Fibroblast of skin of right quadriceps (primary cell): ENCODE results near the gene SULT1A2.
"Not testable (repeated sequence)": the region's sequence is repeated elsewhere in the genome, so short reads cannot be mapped to it uniquely, and the experiment has no call there.

ENCODE experiments used
- DNase-seq: peaks from one replicate; pipeline ENCODE4 v3.0.0-alpha.2; 2013

SULT1A2 gene

DNA sequence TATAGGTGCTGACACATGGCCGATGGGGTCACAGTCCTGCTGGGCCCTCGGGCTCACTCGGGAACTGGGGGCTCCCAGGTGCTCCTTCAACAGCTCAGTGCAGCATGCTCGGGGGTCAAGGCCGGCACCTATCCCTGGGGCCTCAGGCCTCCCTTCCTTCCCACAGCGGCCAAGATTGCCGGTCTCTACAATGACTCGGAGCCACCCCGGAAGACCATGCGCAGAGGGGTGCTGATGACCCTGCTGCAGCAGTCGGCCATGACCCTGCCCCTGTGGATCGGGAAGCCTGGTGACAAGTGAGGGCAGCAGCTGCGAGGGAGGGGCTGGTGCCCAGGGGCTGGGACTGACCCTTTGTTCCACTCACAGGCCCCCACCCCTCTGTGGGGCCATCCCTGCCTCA is 6.9 kb downstream of the SULT1A2 start:
- no peak for DNase-seq

DNA sequence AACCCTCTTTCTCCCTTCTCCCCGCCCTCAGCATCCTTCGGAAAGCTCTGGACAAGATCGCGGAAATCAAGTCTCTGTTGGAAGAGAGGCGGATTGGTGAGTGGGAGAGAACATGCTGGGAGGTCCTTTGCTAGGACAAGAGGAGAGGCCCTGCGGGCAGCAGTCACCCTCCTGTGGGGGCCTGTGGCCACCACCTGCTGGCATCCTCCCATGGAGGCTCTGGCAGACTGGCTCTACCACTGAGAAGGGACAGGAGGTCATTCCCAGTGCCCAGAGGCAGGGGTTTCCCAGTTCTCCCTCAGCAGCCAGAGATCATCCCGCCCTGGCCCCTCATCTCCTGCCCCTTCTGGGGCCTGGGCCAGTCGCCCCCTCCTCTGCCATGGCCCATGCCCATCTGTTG is 7.8 kb downstream of the SULT1A2 start:
- DNase-seq = no peak

DNA sequence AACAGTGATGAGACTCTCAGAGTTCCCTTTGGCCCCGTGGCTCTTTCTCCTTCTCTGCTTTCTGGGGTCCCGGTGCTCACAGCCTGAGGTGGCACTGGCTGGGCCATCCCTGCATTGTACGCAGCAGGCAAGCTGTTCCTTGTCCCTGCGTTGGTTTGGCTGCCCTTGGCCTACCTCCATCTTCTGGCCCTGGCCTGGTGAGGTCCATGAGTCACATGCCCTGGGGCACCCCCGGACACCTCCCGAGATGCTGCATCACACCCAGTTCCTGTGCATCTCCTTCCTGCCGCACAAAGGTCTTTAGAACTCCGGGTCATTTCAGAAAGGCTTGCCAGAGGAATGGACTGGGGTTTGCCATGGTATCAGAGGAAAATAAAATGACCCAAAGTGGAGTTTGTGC is 9.5 kb downstream of the SULT1A2 start:
- no peak for DNase-seq

DNA sequence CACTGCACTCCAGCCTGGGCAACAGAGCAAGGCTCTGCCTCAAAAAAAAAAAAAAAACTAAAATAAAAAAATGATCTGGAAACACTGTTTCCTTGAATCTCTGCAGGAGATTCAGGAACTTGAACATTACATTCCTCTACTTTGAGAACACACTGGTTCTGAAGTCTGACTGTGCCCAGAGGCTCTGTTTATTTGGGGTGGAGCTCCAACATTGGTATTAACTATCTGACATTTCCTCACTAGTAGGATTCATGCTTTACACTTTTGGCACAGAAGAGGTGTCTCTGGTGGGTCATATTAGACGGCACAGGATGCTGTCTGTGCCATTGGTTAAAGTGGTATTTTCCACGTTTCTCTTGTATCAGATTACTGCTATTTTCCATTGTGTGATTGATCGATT is 10.4 kb downstream of the SULT1A2 start:
- no peak for DNase-seq

DNA sequence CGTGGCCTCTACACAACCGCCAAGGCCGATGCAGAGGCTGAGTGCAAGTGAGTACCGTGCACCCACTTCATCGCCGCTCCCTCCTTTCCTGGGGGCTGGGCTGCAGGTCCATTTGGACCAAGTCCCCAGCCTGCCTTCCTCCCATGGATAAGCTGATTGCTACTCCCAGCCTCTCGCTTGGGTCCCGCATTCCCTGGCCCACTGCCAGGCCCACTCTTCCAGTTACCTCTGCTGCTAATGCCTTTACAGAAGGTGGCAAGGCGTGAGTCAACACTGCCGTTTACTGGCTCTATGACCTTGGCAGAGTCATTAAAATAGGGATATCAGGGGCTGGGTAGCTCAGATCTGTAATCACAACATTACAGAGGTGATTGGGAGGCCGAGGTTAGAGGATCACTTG is 11.2 kb downstream of the SULT1A2 start:
- DNase-seq = no peak

DNA sequence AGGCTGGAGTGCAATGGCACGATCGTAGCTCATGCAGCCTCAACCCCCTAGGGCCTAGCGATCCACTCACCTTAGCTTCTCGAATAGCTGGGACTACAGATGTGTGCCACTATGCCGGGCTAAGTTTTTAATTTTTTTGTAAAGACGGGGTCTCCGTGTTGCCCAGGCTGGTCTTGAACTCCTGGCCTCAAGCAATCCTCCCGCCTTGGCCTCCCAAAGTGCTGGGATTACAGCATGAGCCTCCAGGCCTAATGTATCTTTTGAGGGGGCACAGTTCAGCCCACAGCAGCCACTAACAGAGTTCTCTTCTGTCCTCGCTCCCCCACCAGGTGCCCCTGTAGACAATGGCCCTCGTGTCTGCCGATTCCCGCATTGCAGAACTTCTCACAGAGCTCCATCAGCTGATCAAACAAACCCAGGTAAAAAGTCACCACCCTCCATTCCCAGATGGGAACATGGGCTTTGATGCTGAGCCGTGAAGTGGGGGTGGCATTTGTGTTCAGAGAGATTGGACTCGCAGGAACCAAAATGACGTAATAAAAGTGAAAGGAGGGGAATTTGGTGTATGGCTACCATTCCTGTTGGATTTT is 16.0 kb downstream of the SULT1A2 start:
- no peak for DNase-seq

DNA sequence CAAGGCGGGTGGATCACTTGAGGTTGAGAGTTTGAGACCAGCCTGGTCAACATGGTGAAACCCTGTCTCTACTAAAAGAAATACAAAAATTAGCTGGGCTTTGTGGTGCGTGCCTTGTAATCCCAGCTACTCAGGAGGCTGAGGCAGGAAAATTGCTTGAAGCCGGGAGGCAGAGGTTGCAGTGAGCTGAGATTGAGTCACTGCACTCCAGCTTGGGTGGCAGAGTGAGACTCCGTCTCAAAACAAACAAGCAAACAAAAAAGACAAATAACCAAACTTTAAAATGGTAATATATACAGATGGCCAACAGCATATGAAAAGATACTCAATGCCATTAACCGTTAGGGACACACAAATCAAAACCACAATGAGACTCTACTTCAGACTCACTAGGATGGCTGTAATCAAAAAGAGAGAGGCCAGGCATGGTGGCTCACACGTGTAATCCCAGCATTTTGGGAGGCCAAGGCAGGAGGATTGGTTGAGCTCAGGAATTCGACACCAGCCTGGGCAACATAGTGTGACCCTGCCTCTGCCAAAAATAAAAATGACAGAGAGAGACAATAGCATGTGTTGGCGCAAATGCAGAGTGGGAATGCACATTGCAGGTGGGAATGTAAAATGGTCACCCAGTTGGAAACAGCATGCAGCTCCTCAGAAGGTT is 21.3 kb downstream of the SULT1A2 start:
- DNase-seq = no peak

DNA sequence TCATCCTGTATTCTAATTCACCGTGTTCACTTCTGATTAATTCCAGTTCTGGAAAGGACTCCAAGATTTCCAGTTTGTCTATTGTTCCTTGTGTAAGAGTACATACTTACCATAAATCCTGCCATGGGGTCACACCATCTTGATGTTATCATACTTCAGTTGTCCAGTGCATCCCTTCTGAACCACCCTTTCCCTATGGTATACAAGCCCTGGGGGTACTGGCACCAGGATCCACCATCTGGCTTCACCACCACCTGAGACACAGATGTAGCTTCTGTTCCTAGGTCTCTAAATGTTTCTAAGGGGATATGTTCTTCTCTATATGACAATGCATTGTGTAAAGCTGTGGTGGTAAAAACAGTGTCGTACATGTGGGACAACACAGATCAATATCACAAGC is 21.9 kb downstream of the SULT1A2 start:
- no peak for DNase-seq

DNA sequence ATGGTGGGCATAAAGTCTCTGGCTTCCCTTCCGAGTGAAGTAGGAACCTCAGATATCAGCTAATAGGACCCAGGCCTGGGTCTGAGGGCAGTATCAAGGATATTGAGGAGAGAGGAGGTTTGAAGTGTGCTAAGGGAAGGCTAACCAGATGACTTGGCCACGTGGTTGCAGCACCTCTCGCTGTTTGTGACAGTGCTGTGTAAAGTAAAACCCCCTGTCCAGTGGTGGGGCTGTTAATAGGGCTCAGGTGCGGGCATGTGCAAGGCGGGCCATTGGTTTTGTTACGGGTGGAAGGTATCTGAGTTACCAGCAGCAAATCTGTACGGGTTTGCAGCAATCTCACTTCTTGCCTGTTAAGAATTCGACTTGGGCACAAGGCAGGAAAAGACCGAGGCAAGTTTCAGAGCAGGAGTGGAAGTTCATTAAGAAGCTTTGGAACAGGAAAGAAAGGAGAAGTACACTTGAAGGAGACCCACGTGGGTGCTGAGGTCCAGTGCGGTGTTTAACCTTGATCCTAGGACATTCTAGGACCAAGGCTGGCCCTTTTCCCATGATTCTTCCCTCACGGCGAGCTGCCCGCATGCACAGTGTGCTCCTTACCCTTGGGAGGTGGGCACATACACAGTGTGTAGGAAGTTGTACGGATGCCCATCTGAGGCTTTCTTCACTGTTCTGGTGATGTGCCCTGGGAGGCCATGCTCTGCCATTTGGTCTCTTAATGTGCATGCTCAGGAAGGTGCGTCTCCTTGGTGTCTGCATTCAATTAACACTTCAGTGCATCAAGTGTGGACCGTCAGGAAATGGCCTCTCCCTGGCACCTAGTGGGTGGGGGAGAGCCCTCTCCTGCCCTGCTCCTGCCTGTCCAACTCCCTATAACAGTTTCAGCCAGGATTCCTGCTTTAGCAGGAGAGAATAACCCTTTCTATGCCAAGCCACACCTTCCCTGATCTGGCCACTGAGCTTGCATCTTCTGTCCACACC is 22.8 kb downstream of the SULT1A2 start:
- DNase-seq = no peak

DNA sequence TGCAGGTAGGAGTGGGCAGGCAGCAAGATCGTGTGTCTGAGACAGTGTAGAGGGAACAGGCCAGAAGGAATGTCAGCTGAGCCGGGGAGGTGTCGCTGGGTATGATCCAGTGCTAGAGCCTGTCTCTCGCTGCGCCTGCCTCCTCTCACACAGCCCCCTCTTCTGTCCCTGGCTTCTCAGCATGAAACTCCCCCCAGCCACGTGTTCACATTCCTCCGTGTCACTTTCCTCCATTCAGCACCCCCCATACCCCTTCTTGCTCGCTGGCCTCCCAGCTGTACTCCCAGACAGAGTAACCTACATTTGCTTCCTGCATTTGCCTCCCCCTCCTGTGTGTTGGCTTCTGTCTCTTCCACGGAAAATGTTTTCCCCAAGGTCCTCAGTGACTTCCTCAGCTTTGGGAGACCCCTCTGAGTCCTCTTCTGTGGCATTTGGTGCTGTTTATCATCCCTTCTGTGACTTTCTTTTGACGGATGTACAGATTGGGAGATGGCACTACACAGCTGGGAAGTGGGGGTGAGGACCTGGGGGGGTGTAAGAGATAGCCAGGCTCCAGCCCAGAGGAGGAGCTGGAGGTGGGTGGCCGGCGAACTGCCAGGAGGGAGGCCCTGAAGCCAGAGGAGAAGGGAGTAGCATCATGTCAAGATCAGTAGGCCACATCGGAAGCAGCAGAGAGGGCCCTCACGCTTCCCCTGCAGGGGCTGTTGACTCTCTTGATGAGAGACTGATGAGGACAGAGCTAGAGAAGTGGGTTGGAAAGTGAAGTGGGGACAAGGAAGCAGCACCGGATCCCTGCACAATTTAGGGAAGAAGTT is 23.9 kb downstream of the SULT1A2 start:
- peak; percentile 68 for DNase-seq

DNA sequence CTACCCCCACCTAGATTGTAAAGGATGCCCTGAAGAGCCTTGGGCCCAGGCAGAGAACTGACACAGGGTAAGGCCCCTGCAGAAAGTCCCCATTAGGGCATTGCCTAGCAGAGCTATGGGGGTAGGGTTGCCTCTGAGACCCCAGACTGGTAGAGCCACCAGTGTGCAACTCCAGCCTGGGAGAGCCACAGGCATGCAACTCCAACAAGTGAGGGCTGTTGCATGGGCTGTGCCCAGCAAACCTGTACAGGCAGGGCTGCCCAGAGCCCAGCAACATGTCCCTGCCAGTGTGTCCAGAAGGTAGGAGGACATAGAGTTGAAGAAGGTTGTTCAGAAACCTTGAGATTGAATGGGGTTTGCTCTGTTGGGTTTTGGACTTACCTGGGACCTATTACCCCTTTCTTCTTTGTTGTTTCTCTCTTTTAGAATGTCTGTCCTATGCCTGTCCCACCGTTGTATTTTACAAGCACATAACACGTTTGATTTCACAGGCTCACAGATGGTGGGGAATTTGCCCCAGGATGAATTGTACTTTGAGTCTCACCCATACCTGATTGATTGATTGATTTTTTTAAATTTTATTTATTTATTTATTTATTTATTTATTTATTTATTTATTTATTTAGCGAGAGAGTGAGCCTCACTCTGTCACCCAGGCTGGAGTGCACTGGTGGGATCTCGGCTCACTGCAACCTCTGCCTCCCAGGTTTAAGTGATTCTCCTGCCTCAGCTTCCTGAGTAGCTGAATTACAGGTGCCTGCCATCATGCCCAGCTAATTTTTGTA is 26.7 kb downstream of the SULT1A2 start:
- no peak for DNase-seq

DNA sequence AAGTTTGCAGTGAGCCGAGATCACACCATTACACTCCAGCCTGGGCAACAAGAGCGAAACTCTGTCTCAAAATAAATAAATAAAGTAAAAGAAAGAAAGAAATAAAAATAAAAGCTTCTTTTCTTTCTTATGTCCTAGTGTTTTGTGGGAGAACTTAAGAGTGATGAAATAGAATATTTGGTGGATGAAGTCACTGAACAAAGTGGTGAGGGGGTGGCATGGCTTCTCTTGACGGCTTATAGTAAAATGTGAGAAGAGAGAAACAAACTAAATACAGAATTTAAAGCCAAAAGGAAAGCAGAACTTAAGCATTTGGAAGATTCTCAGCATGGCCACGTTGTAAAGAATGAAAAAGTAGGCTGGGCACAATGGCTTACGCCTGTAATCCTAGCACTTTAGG is 27.8 kb downstream of the SULT1A2 start:
- DNase-seq = peak; percentile 43

DNA sequence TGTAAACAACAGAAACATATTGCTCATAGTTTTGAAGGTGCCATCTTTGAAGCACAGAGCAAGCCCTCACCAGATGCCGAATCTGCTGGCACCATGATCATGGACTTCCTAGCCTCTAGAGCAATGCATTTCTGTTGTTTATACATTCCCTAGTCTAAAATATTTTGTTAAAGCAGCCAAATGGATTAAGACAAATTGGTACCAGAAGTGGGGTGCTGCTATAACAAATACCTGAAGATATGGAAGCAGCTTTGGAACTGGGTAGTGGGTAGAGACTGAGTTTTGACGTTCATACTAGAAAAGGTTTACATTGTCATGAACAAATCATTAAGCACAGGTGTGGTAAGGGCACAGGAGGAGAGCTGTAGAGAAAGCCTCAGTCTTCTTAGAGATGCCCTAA is 29.6 kb downstream of the SULT1A2 start:
- no peak for DNase-seq

DNA sequence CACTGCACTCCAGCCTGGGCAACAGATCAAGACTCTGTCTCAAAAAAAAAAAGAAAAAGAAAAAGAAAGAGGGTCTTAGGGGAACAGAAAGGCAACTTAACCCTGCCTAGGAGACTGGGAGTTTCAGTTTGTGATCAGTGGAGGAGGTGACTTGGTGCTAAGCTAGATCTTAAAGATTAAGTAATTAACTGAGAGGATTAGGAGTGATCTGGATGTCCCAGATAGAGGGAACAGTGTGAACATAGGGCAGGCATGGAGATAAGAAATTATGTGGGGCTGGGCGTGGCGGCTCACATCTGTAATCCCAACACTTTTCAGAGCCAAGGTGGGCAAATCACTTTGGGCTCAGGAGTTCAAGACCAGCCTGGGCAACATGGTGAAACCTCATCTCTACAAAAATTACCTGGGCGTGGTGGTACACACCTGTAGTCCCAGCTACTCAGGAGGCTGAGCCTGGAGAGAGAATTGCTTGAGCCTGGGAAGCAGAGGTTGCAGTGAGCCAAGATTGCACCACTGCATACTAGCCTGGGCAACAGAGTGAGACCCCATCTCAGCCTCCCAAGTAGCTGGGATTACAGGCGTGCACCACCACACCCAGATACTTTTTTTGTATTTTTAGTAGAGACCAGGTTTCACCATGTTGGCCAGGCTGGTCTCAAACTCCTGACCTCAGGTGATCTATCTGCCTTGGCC is 30.5 kb downstream of the SULT1A2 start:
- not testable (repeated sequence) for DNase-seq

DNA sequence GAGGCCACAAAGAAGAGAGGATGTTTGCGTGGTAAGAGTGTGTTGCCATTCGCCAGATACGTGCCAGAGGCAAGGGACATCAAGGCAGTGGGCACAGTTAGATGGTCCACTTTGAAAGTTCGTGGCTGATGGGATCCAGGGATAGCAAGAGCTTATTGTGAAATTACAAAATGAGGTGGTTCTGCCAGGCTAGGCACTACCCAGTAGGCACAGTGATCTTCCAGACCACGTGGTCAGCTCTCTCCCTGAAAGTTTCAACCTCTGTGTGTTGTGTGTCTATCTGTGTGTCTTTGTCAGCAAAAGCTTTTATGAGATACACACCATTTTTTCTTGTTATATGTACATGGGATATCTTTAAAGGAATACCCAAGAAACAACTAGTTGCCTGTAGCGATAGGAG is 33.6 kb downstream of the SULT1A2 start:
- no peak for DNase-seq

DNA sequence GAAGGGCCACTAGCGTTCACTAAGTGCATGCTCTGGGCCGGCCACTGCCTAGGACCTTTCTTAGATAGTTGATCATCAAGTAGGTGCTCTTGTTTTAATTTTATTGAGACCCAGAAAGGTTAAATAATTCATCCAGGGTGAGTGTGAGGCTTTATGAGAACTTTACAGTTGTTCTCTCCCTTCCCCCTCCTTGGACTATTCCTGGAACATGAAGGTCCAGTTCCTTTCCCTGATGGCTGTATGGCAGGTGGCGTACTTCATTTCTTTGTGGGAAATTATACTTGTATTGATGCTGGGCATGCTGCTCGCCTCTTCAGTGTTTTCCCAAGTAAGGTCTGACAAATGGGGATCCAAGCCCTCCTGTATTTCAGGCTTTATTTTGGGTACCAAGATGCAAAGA is 34.7 kb downstream of the SULT1A2 start:
- DNase-seq = no peak

DNA sequence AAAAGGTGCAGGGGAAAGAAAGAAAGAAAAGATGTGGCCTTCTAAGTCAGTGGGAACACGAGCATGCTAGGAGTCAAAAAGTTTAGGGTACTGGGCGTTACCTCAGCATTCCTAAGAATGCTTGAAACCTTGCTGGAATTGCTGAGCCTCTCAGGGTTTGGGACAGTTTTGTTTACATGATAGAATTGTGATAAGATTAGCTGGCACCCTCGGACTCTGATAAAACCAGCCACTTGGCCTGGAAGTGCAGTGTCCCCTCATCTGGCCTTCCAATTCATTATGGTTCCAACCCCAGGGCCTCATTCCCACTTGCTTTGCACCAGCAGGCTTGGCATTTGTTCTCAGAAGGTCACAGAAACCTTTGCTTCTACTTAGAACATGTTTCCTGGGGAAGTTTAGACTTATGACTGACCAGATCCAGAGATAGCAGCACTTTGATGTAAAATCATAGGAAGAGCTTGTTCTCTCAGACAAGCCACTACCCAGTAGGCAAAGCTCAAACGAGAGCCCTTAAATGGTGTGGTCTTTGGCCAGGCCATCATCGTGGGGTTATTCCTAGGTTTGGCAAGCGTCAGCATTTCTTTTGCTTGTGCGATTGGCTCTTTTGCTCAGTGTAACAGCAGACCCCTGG is 35.2 kb downstream of the SULT1A2 start:
- no peak for DNase-seq

DNA sequence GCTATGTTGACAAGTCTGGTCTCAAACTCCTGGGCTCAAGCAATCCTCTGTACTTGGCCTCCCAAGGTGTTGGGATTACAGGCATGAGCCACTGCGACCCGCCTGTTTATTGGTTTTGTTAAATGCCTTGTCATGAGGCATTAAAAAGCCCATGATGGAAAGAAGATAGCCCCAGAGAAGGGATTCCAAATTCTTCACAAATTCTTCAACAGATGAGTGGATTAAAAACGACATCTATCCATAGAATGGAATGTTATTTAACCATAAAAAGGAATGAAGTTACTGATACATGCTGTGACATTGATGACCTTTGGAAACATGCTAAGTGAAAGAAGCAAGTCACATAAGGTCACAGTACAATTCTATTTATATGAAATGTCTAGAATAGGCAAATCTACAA is 38.4 kb downstream of the SULT1A2 start:
- no peak for DNase-seq

DNA sequence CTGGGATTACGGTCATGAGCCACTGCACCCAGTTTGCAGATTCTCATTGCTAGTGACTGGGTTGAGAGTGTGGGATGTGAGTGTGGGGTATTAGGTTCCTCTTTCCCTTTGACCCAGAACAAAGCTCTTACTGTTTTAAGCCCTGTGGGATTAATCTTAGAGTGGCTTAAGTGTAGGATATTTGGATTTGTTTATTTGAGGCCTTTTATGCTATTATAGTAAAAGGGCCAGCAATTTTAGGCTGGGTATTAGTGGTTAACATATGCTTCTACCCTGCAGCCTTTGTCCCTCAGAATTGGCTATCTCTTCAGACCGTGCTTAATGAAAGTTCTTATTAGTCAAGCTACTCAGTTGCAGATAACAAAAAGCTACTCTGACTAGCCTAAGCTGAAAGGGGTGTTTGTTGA is 39.9 kb downstream of the SULT1A2 start:
- no peak for DNase-seq

DNA sequence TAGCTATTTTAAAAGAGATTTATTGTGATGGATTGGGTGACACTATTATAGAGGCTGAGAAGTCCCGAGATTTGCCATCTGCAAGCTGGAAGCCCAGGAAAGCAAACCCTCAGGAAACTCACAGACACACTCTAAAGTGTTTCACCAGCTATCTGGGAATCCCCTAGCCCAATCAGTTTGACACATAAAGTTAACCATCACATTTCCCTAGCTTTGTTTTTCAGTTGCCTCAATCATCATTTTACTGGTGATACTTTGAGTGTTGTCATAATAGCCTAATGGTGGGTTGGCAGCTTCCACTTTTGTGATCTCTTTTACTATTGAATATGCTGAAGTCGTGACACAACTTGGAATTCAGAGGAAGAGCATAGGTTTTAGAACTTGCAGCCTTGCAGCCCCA is 41.3 kb downstream of the SULT1A2 start:
- no peak for DNase-seq
